Lower lobe of right lung (tissue), 2 donors: ENCODE measurements around the gene CADM2. TPM values are rescaled to one million over a fixed set of nuclear protein-coding genes. Genes with fewer than 3 reads are reported as not detected.

Experiments
- ATAC-seq, 2 donors: fragments of 200-7000 bp; cut with Tn5 transposase; one replicate each; pipeline ENCODE4 v1.9.1; 2020 to 2022; ENCODE audit warnings: mild to moderate bottlenecking in 2 of 2, moderate library complexity in 2 of 2
- DNase-seq: peaks from one replicate; pipeline ENCODE4 v3.0.0-alpha.2; 2020
- H3K27ac ChIP-seq: fragments of 200-600 bp; one replicate; pipeline ENCODE4 v1.8.0; 2022
- H3K27me3 ChIP-seq: fragments of 200-600 bp; one replicate; pipeline ENCODE4 v1.8.0; 2022; ENCODE audit warnings: low read depth
- H3K36me3 ChIP-seq: fragments of 200-600 bp; one replicate; pipeline ENCODE4 v1.8.0; 2022; ENCODE audit warnings: mild to moderate bottlenecking
- H3K4me1 ChIP-seq: fragments of 200-600 bp; one replicate; pipeline ENCODE4 v1.8.0; 2022
- H3K4me3 ChIP-seq: fragments of 200-600 bp; one replicate; pipeline ENCODE4 v1.8.0; 2022; ENCODE audit warnings: mild to moderate bottlenecking
- H3K9me3 ChIP-seq: fragments of 200-600 bp; one replicate; pipeline ENCODE4 v1.8.0; 2022
- intact Hi-C: fragments of 100-400 bp; cut with DNase I; formaldehyde crosslinking; loops from one replicate; pipeline ENCODE4 v1.11.0; 2022
- total RNA-seq: library from RNA; stranded (reverse); fragmentation: NEBNext Ultra II Directional; extraction: Animal tissue kit (Norgen Biotek cat#: 25700); gene quantifications from one replicate; pipeline ENCODE4 v1.2.1, GENCODE V29; 2021
- TF ChIP-seq, protein P1 (sequence below): fragments of 200-600 bp; IDR thresholded peaks from one replicate; pipeline ENCODE4 v1.8.0; 2022; ENCODE audit warnings: antibody characterized with exemption, mild to moderate bottlenecking
- donor health status: DM: no; HTN: yes; CAD: no; lungs with severe emphysema.

Gene CADM2
- total RNA-seq, 1 donor from 2014 or later = 0.83 TPM

- no peak for ATAC-seq
- no peaks in the 10 kb centered on the region for H3K27me3 ChIP-seq
- intact Hi-C loops = no loop called here
- H3K4me3 ChIP-seq = no peak overlapping the region
- TF ChIP-seq, protein P1, sequence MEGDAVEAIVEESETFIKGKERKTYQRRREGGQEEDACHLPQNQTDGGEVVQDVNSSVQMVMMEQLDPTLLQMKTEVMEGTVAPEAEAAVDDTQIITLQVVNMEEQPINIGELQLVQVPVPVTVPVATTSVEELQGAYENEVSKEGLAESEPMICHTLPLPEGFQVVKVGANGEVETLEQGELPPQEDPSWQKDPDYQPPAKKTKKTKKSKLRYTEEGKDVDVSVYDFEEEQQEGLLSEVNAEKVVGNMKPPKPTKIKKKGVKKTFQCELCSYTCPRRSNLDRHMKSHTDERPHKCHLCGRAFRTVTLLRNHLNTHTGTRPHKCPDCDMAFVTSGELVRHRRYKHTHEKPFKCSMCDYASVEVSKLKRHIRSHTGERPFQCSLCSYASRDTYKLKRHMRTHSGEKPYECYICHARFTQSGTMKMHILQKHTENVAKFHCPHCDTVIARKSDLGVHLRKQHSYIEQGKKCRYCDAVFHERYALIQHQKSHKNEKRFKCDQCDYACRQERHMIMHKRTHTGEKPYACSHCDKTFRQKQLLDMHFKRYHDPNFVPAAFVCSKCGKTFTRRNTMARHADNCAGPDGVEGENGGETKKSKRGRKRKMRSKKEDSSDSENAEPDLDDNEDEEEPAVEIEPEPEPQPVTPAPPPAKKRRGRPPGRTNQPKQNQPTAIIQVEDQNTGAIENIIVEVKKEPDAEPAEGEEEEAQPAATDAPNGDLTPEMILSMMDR = no peak
- H3K9me3 ChIP-seq = no peaks in the 10 kb centered on the region
- H3K27ac ChIP-seq = no peak overlapping the region
- H3K36me3 ChIP-seq = no peaks in the 10 kb centered on the region
- DNase-seq = no peak
- no peaks in the 10 kb centered on the region for H3K4me1 ChIP-seq
These were observed 711.9 kb downstream of the CADM2 start for GRCh38 chr3:85670634-85671205.

DNA sequence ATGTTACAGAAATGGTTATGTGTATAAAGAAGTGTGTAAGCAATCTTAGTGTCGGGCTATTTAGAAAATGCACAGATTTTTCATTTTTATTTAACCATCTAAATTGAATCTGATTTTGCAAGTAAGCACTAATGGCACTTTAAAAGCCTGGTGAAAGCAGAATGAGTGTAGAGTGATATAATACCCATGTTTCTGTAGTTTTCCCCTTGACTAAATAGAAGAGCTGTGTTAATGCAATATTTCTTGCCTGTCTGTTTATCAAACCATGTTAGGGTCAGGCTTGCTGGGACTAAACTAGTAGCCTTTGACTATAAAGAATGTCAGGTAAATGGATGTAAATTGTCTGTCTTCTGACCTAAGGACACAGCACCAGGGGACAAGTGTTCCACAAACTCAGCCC lies 714.0 kb downstream of the CADM2 start:
- DNase-seq (no peak), ATAC-seq (no peak)
- no peaks in the 10 kb centered on the region for H3K36me3 ChIP-seq
- H3K27me3 ChIP-seq = no peaks in the 10 kb centered on the region
- H3K27ac ChIP-seq = no peak overlapping the region
- H3K9me3 ChIP-seq = no peaks in the 10 kb centered on the region
- H3K4me1 ChIP-seq = no peaks in the 10 kb centered on the region
- TF ChIP-seq, protein P1 = no peak
- no peak overlapping the region for H3K4me3 ChIP-seq
- intact Hi-C loops = no loop called here

- intact Hi-C loops = no loop called here
- ATAC-seq = no peak
- H3K36me3 ChIP-seq = no peaks in the 10 kb centered on the region
- no peak overlapping the region for H3K4me3 ChIP-seq
- no peaks in the 10 kb centered on the region for H3K27me3 ChIP-seq
- TF ChIP-seq, protein P1 = no peak
- no peaks in the 10 kb centered on the region for H3K4me1 ChIP-seq
- H3K27ac ChIP-seq = no peak overlapping the region
- DNase-seq = no peak
- no peaks in the 10 kb centered on the region for H3K9me3 ChIP-seq
These were observed 719.9 kb downstream of the CADM2 start for GRCh38 chr3:85678713-85679112.

DNA sequence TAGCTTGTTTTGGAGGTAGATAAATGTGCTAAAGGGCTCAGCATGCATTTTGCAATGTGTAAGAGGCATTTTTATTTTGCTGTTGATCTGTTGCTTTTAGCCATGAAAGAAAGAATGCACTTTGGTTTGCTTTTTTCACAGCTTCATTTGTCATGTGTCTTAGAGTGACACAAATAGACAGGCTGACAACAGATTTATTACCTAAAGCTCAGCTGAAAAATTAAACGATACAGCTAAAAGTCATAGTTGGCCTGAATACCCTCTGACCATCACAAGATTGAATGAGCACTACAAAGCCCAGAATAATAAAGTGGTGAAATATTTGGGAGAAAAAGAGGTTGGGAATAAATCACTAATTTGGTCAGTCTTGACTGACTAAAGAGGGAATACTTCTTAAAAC lies 723.1 kb downstream of the CADM2 start:
- H3K4me3 ChIP-seq = no peak overlapping the region
- no peak for ATAC-seq
- H3K4me1 ChIP-seq = no peaks in the 10 kb centered on the region
- no peaks in the 10 kb centered on the region for H3K36me3 ChIP-seq
- peaks cover 4% of the 10 kb centered on the region for H3K9me3 ChIP-seq
- no peak for DNase-seq
- H3K27ac ChIP-seq = no peak overlapping the region
- H3K27me3 ChIP-seq = no peaks in the 10 kb centered on the region
- intact Hi-C loops = no loop called here
- TF ChIP-seq, protein P1 = no peak

GRCh38 chr3:85691196-85691595 lies 732.4 kb downstream of the CADM2 start:
- H3K4me1 ChIP-seq = no peaks in the 10 kb centered on the region
- H3K9me3 ChIP-seq = no peaks in the 10 kb centered on the region
- H3K27ac ChIP-seq = no peak overlapping the region
- intact Hi-C loops = no loop called here
- no peak for ATAC-seq
- no peaks in the 10 kb centered on the region for H3K27me3 ChIP-seq
- no peak overlapping the region for H3K4me3 ChIP-seq
- DNase-seq = no peak
- TF ChIP-seq, protein P1 = no peak
- H3K36me3 ChIP-seq = no peaks in the 10 kb centered on the region
